Measurements from ENCODE around the gene YTHDF1. TPM values are rescaled to one million over a fixed set of nuclear protein-coding genes. Genes with fewer than 3 reads are reported as not detected.

Gene YTHDF1
- total RNA-seq, 2 donors from 2014 or later, result 21.8 to 31.8 TPM

DNA sequence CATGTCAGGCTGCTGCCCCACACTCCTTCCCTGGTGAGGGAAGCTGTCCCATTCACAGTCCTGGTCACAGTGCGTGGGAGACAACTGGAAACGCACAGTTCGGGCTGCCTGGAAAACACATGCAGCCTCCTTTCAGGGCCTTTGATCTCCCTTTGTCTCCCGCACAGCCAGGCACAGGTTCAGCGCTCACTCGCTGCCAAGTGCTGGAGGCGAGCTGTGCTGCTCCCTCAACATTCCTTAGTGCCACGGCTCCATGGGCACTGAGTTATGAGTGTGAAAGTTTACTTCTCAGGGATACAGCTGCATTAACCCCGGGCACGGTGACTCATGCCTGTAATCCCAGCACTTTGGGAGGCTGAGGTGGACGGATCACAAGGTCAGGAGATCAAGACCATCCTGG, 9.1 kb downstream of the YTHDF1 start:
- H3K4me3 ChIP-seq, result no peak overlapping the region
- ATAC-seq (ENCODE audit: insufficient number of reproducible peaks, low FRiP score, low read depth) (no peak), DNase-seq (ENCODE audit: low spot score) (no peak)
- H3K4me1 ChIP-seq (ENCODE audit: control insufficient read depth in 1 of 2, low read depth in 2 of 2), result peaks cover 3 to 17% of the 10 kb centered on the region in 2 donors
- no peak for TF ChIP-seq CTCF (IDR thresholded peaks at IDR 0.05)
- H3K36me3 ChIP-seq, result peaks cover 57% of the 10 kb centered on the region
- H3K27ac ChIP-seq, result no peak overlapping the region
- no peaks in the 10 kb centered on the region for H3K9me3 ChIP-seq
- no peaks in the 10 kb centered on the region for H3K27me3 ChIP-seq (replicated peaks; ENCODE audit: insufficient read depth)

DNA sequence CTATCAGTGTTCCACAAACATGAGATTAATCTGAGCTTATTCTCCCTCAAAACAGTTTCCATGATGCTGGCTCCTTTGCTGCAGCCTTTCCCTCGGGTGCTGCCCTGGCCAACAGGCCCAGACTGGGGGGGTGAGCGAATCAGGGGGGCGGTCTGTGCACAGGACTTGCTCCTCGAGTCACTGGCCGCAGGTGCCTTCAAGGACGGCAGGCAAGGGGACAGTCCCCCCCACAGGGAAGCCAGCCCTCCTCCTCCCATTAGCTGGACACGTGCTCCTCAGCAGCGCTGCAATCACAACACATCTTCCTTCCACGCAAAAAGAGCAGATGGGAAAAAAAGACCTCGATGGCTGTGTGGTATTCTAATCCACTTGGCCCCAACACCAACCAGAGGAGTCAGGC, 10.0 kb downstream of the YTHDF1 start:
- DNase-seq (ENCODE audit: low spot score) (no peak), ATAC-seq (ENCODE audit: insufficient number of reproducible peaks, low FRiP score, low read depth) (no peak)
- no peak for TF ChIP-seq CTCF (IDR thresholded peaks at IDR 0.05)
- Histone ChIP-seq H3K36me3 (peaks cover 64% of the 10 kb centered on the region), H3K27ac (no peak overlapping the region), H3K9me3 (no peaks in the 10 kb centered on the region), H3K27me3 (replicated peaks; ENCODE audit: insufficient read depth) (no peaks in the 10 kb centered on the region), H3K4me1 (ENCODE audit: control insufficient read depth in 1 of 2, low read depth in 2 of 2) (peaks cover 3 to 7% of the 10 kb centered on the region in 2 donors), H3K4me3 (no peak overlapping the region)

- no peaks in the 10 kb centered on the region for H3K4me1 ChIP-seq (ENCODE audit: control insufficient read depth in 1 of 2, low read depth in 2 of 2)
- H3K27me3 ChIP-seq (replicated peaks; ENCODE audit: insufficient read depth), result no peaks in the 10 kb centered on the region
- peaks cover 52% of the 10 kb centered on the region for H3K36me3 ChIP-seq
- H3K9me3 ChIP-seq, result no peaks in the 10 kb centered on the region
- H3K27ac ChIP-seq, result no peak overlapping the region
- no peak overlapping the region for H3K4me3 ChIP-seq
- ATAC-seq (ENCODE audit: insufficient number of reproducible peaks, low FRiP score, low read depth), result no peak
- TF ChIP-seq CTCF (IDR thresholded peaks at IDR 0.05), result no peak
- no peak for DNase-seq (ENCODE audit: low spot score)
Observed at GRCh38 chr20:63204362-63204761, 11.6 kb downstream of the YTHDF1 start.

DNA sequence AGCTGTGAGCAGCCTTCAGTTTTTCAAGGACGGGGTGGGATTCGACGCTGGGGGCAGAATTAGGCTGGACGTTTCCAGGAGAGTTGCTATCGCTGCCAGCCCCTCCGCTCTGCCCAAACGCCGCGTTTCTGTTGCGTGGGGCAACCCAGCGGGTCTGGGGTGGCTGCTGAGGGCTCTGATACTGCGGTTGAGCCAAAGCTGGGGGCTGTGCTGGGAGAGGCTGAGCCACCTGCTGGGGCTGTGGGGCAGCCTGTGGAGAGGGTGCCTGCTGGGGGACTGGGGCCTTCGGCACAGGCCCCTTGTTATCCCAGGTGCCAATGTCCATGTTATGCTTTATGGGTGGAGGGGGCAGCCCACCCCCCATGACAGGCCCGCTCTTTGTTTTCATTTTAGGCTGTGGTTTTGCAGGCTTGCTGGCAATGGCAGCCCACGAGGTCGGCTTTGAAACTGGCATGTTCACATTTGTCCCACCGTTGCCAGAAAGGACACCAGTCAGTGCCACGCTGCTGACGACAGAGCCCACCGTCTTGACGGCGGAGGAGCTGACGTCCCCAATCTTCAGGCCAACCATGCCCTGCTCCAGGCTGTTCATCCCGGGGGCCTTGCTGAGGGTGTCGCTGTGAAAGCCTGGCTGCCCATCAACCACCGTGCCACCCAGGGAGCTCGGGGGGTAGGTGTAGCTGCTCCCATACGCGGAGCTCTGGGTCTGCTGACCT, 13.0 kb downstream of the YTHDF1 start:
- Histone ChIP-seq H3K4me1 (ENCODE audit: control insufficient read depth in 1 of 2, low read depth in 2 of 2) (peaks cover 0 to 10% of the 10 kb centered on the region in 2 donors), H3K9me3 (no peaks in the 10 kb centered on the region), H3K4me3 (no peak overlapping the region), H3K27ac (no peak overlapping the region), H3K27me3 (replicated peaks; ENCODE audit: insufficient read depth) (no peaks in the 10 kb centered on the region), H3K36me3 (peaks cover 45% of the 10 kb centered on the region)
- no peak for ATAC-seq (ENCODE audit: insufficient number of reproducible peaks, low FRiP score, low read depth)
- no peak for DNase-seq (ENCODE audit: low spot score)
- TF ChIP-seq CTCF (IDR thresholded peaks at IDR 0.05), result no peak

DNA sequence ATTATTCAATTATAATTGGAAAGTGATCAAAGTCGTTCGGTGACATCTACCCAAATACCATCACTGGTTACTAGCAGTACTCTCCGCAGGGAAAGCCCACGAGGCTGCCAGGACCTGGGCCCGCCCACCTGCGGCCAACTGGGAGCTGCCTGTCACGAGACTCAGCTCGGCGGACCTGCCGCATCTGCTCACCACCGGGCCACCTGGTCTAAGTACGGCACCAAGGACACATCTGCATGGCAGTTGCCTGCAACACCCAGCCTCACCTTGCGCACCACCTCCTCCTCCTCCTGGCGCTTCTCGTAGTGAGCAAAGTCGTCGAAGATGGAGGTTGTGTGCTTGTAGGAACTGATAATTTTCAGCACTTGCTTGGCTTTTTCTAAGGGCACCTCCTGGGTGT, 13.9 kb downstream of the YTHDF1 start:
- H3K36me3 ChIP-seq, result peaks cover 41% of the 10 kb centered on the region
- H3K27me3 ChIP-seq (replicated peaks; ENCODE audit: insufficient read depth), result no peaks in the 10 kb centered on the region
- no peaks in the 10 kb centered on the region for H3K9me3 ChIP-seq
- TF ChIP-seq CTCF (IDR thresholded peaks at IDR 0.05), result no peak
- H3K27ac ChIP-seq, result no peak overlapping the region
- no peak overlapping the region for H3K4me3 ChIP-seq
- no peak for ATAC-seq (ENCODE audit: insufficient number of reproducible peaks, low FRiP score, low read depth)
- DNase-seq (ENCODE audit: low spot score), result no peak
- H3K4me1 ChIP-seq (ENCODE audit: control insufficient read depth in 1 of 2, low read depth in 2 of 2), result peaks cover 0 to 12% of the 10 kb centered on the region in 2 donors

Data from thoracic aorta (tissue), 2 donors.